BLaER1 treated with 17β-estradiol and CSF1 and Interleukin-3, amounts not matched to agents 10 nM and 100 nM (cell line): ENCODE measurements around the gene PRKCB.

Source experiments
- H3K27ac ChIP-seq, 11 experiments: shearing (Covaris generic); formaldehyde crosslinking; 2 replicates each; pipeline ENCODE4 v1.8.1; 2022
- H3K27me3 ChIP-seq, 11 experiments: shearing (Covaris generic); formaldehyde crosslinking; 2 replicates each; pipeline ENCODE4 v1.8.1; 2022
- H3K36me3 ChIP-seq, 11 experiments: shearing (Covaris generic); formaldehyde crosslinking; 2 replicates each; pipeline ENCODE4 v1.8.1; 2022
- H3K4me1 ChIP-seq, 10 experiments: shearing (Covaris generic); formaldehyde crosslinking; 2 replicates each; pipeline ENCODE4 v1.8.1; 2022
- H3K4me2 ChIP-seq, 11 experiments: shearing (Covaris generic); formaldehyde crosslinking; 2 replicates each; pipeline ENCODE4 v1.8.1; 2022
- H3K4me3 ChIP-seq, 10 experiments: shearing (Covaris generic); formaldehyde crosslinking; 2 replicates each; pipeline ENCODE4 v1.8.1; 2022
- H3K9ac ChIP-seq, 11 experiments: shearing (Covaris generic); formaldehyde crosslinking; 2 replicates each; pipeline ENCODE4 v1.8.1; 2022
- H3K9me3 ChIP-seq, 11 experiments: shearing (Covaris generic); formaldehyde crosslinking; replicated peaks in 1 of 11; 2 replicates each; pipeline ENCODE4 v1.8.1; 2022
- H4K20me1 ChIP-seq, 11 experiments: shearing (Covaris generic); formaldehyde crosslinking; 2 replicates each; pipeline ENCODE4 v1.8.1; 2022
- Cebpa-rat ChIP-seq, 11 experiments: shearing (Covaris generic); IDR thresholded peaks; 2 replicates each; pipeline ENCODE4 v1.8.1; 2022

Gene PRKCB

GRCh38 chr16:24071666-24072360 lies 236.0 kb downstream of the PRKCB start:
- H3K4me1 ChIP-seq, result peaks cover 34 to 45% (median 40%) of the 10 kb centered on the region in 10 experiments
- H3K4me2 ChIP-seq, result peak overlapping the region; percentile 25 to 78 (median 55); a peak in 15 of 22 replicates
- no peaks in the 10 kb centered on the region for H3K27me3 ChIP-seq
- peaks cover 0 to 69% (median 0%) of the 10 kb centered on the region in 11 experiments; a peak in 6 of 22 replicates for H3K36me3 ChIP-seq
- peaks cover 0 to 71% (median 0%) of the 10 kb centered on the region in 11 experiments; a peak in 5 of 22 replicates for H4K20me1 ChIP-seq
- no peak for TF ChIP-seq Cebpa-rat (IDR thresholded peaks at IDR 0.05)
- no peak overlapping the region for H3K9ac ChIP-seq
- H3K9me3 ChIP-seq, result no peaks in the 10 kb centered on the region
- peak overlapping the region in 6 of 11 experiments; percentile 13 to 73 (median 44); a peak in 8 of 22 replicates for H3K27ac ChIP-seq
- no peak overlapping the region for H3K4me3 ChIP-seq

- Histone ChIP-seq H3K9ac (peak overlapping the region in 3 of 11 experiments; percentile 6 to 44 (median 33); a peak in 2 of 22 replicates), H3K9me3 (0 out of 22 replicates have a peak, but pooled peaks cover 0 to 1% (median 0%) of the 10 kb centered on the region in 11 experiments), H4K20me1 (peaks cover 0 to 72% (median 0%) of the 10 kb centered on the region in 11 experiments; a peak in 5 of 22 replicates), H3K36me3 (peaks cover 0 to 69% (median 0%) of the 10 kb centered on the region in 11 experiments; a peak in 6 of 22 replicates), H3K4me1 (peaks cover 37 to 60% (median 53%) of the 10 kb centered on the region in 10 experiments), H3K27me3 (no peaks in the 10 kb centered on the region), H3K4me3 (no peak overlapping the region), H3K4me2 (peak overlapping the region in 8 of 11 experiments; percentile 35 to 78 (median 62); a peak in 16 of 22 replicates), H3K27ac (peak overlapping the region in 8 of 11 experiments; percentile 10 to 73 (median 44); a peak in 10 of 22 replicates)
- TF ChIP-seq Cebpa-rat (IDR thresholded peaks at IDR 0.05), result no peak
Observed at GRCh38 chr16:24073321-24073720, 237.5 kb downstream of the PRKCB start.

- peaks cover 37 to 72% (median 64%) of the 10 kb centered on the region in 10 experiments for H3K4me1 ChIP-seq
- H3K27ac ChIP-seq, result no peak overlapping the region
- no peak overlapping the region for H3K4me2 ChIP-seq
Observed at GRCh38 chr16:24074574-24074973, 238.8 kb downstream of the PRKCB start.

GRCh38 chr16:24075302-24075701 lies 239.5 kb downstream of the PRKCB start:
- H3K36me3 ChIP-seq, result peaks cover 0 to 65% (median 0%) of the 10 kb centered on the region in 11 experiments; a peak in 6 of 22 replicates
- peaks cover 0 to 81% (median 0%) of the 10 kb centered on the region in 11 experiments; a peak in 5 of 22 replicates for H4K20me1 ChIP-seq
- peaks cover 37 to 79% (median 70%) of the 10 kb centered on the region in 10 experiments for H3K4me1 ChIP-seq
- no peak for TF ChIP-seq Cebpa-rat (IDR thresholded peaks at IDR 0.05)
- 0 out of 22 replicates have a peak, but pooled peaks cover 0 to 3% (median 0%) of the 10 kb centered on the region in 11 experiments for H3K9me3 ChIP-seq
- no peaks in the 10 kb centered on the region for H3K27me3 ChIP-seq
- H3K9ac ChIP-seq, result no peak overlapping the region
- no peak overlapping the region; a peak in 1 of 22 replicates for H3K4me2 ChIP-seq
- no peak overlapping the region for H3K4me3 ChIP-seq
- no peak overlapping the region for H3K27ac ChIP-seq

More at GRCh38 chr16:24074574-24074973, 238.8 kb downstream of the PRKCB start:
- TF ChIP-seq Cebpa-rat (IDR thresholded peaks at IDR 0.05), result no peak
- H3K9ac ChIP-seq, result no peak overlapping the region
- H3K27me3 ChIP-seq, result no peaks in the 10 kb centered on the region
- H3K36me3 ChIP-seq, result peaks cover 0 to 68% (median 0%) of the 10 kb centered on the region in 11 experiments; a peak in 6 of 22 replicates
- H4K20me1 ChIP-seq, result peaks cover 0 to 76% (median 0%) of the 10 kb centered on the region in 11 experiments; a peak in 5 of 22 replicates
- H3K9me3 ChIP-seq, result 0 out of 22 replicates have a peak, but pooled peaks cover 0 to 3% (median 0%) of the 10 kb centered on the region in 11 experiments
- no peak overlapping the region for H3K4me3 ChIP-seq

GRCh38 chr16:24075931-24076716 lies 240.3 kb downstream of the PRKCB start:
- Histone ChIP-seq H4K20me1 (peaks cover 0 to 76% (median 0%) of the 10 kb centered on the region in 11 experiments; a peak in 5 of 22 replicates), H3K4me1 (peaks cover 33 to 81% (median 68%) of the 10 kb centered on the region in 10 experiments), H3K4me3 (no peak overlapping the region), H3K4me2 (peak overlapping the region in 7 of 11 experiments; percentile 5 to 69 (median 32); a peak in 8 of 22 replicates), H3K9me3 (0 out of 22 replicates have a peak, but pooled peaks cover 0 to 3% (median 0%) of the 10 kb centered on the region in 11 experiments), H3K9ac (no peak overlapping the region), H3K27me3 (no peaks in the 10 kb centered on the region), H3K36me3 (peaks cover 0 to 69% (median 0%) of the 10 kb centered on the region in 11 experiments; a peak in 6 of 22 replicates), H3K27ac (no peak overlapping the region)
- TF ChIP-seq Cebpa-rat (IDR thresholded peaks at IDR 0.05), result no peak

- Histone ChIP-seq H3K4me1 (peaks cover 22 to 76% (median 59%) of the 10 kb centered on the region in 10 experiments), H3K4me2 (peak overlapping the region in 5 of 11 experiments; percentile 32 to 69 (median 49); a peak in 6 of 22 replicates), H3K9ac (no peak overlapping the region), H4K20me1 (peaks cover 0 to 67% (median 0%) of the 10 kb centered on the region in 11 experiments; a peak in 5 of 22 replicates), H3K9me3 (0 out of 22 replicates have a peak, but pooled peaks cover 0 to 3% (median 0%) of the 10 kb centered on the region in 11 experiments), H3K27ac (no peak overlapping the region), H3K4me3 (no peak overlapping the region), H3K36me3 (peaks cover 0 to 69% (median 0%) of the 10 kb centered on the region in 11 experiments; a peak in 6 of 22 replicates), H3K27me3 (no peaks in the 10 kb centered on the region)
- TF ChIP-seq Cebpa-rat (IDR thresholded peaks at IDR 0.05), result no peak
Observed at GRCh38 chr16:24077292-24077691, 241.5 kb downstream of the PRKCB start.

- Histone ChIP-seq H3K4me2 (peak overlapping the region in 9 of 11 experiments; percentile 12 to 69 (median 49); a peak in 15 of 22 replicates), H4K20me1 (peaks cover 0 to 66% (median 0%) of the 10 kb centered on the region in 11 experiments; a peak in 5 of 22 replicates), H3K4me3 (no peak overlapping the region), H3K9ac (no peak overlapping the region), H3K4me1 (peaks cover 15 to 69% (median 53%) of the 10 kb centered on the region in 10 experiments), H3K27ac (0 out of 22 replicates have a peak overlapping the region, but pooled peaks of 1 of the 11 experiments have one; percentile 20), H3K27me3 (no peaks in the 10 kb centered on the region), H3K36me3 (peaks cover 0 to 68% (median 0%) of the 10 kb centered on the region in 11 experiments; a peak in 6 of 22 replicates), H3K9me3 (0 out of 22 replicates have a peak, but pooled peaks cover 0 to 3% (median 0%) of the 10 kb centered on the region in 11 experiments)
- TF ChIP-seq Cebpa-rat (IDR thresholded peaks at IDR 0.05), result no peak
Observed at GRCh38 chr16:24077966-24078365, 242.2 kb downstream of the PRKCB start.

- Histone ChIP-seq H3K27ac (no peak overlapping the region), H3K4me2 (no peak overlapping the region), H3K27me3 (no peaks in the 10 kb centered on the region), H3K4me1 (peaks cover 0 to 7% (median 0%) of the 10 kb centered on the region in 10 experiments; a peak in 4 of 20 replicates), H4K20me1 (peaks cover 0 to 44% (median 0%) of the 10 kb centered on the region in 11 experiments; a peak in 3 of 22 replicates), H3K9me3 (peaks cover 4 to 26% (median 9%) of the 10 kb centered on the region in 11 experiments; a peak in 20 of 22 replicates), H3K9ac (no peak overlapping the region), H3K36me3 (peaks cover 0 to 58% (median 4%) of the 10 kb centered on the region in 11 experiments; a peak in 11 of 22 replicates), H3K4me3 (no peak overlapping the region)
- no peak for TF ChIP-seq Cebpa-rat (IDR thresholded peaks at IDR 0.05)
Observed at GRCh38 chr16:24085666-24086065, 249.9 kb downstream of the PRKCB start.
